PC-3 (cell line): Measurements from ENCODE around the gene EPHB1. TPM values are rescaled to one million over a fixed set of nuclear protein-coding genes. Genes with fewer than 3 reads are reported as not detected.

ENCODE experiments used
- ATAC-seq: fragments of 200-7000 bp; cut with Tn5 transposase; 2 replicates; pipeline ENCODE4 v1.9.1; 2020; ENCODE audit warnings: mild to moderate bottlenecking, moderate library complexity
- BruUV-seq: library from RNA; stranded (reverse); fragments of 400-500 nt; replicated peaks from 2 replicates; lab custom pipeline; 2021; lab: Mats Ljungman, UMichigan
- CTCF ChIA-PET: fragments of 300-600 bp; sonication (Branson Sonifier 250); formaldehyde crosslinking; loops from one replicate; lab custom pipeline; 2022; ENCODE audit warnings: antibody characterized with exemption; lab: Charles Lee
- POLR2A ChIA-PET: fragments of 300-600 bp; sonication (Branson Sonifier 250); formaldehyde crosslinking; loops from one replicate; lab custom pipeline; 2022; ENCODE audit warnings: antibody characterized with exemption; ENCODE audit not compliant: unreplicated experiment; lab: Charles Lee
- DNase-seq: peaks from one replicate; pipeline ENCODE4 v3.0.0-alpha.2; 2015
- H2AFZ ChIP-seq: fragments of 300-600 bp; sonication (generic); 2 replicates; pipeline ENCODE4 v1.6.0; 2016; ENCODE audit warnings: antibody characterized with exemption, low read length
- H3F3A ChIP-seq: fragments of 300-600 bp; sonication (generic); one replicate; pipeline ENCODE4 v1.6.0; 2017; ENCODE audit warnings: antibody characterized with exemption, low read length, control low read depth, mild to moderate bottlenecking; ENCODE audit not compliant: unreplicated experiment
- H3K27ac ChIP-seq: fragments of 300-600 bp; sonication (generic); 2 replicates; pipeline ENCODE4 v1.5.1; 2016; ENCODE audit warnings: mild to moderate bottlenecking, low read length
- H3K27me3 ChIP-seq: fragments of 300-600 bp; sonication (generic); 2 replicates; pipeline ENCODE4 v1.6.1; 2016; ENCODE audit warnings: low read length, mixed read lengths
- H3K36me3 ChIP-seq: fragments of 300-600 bp; sonication (generic); 2 replicates; pipeline ENCODE4 v1.6.1; 2016; ENCODE audit warnings: low read depth, mixed run types, low read length, mixed read lengths
- H3K4me1 ChIP-seq: fragments of 300-600 bp; sonication (generic); 2 replicates; pipeline ENCODE4 v1.5.1; 2016; ENCODE audit warnings: low read length; ENCODE audit not compliant: insufficient read depth
- H3K4me2 ChIP-seq: fragments of 300-600 bp; sonication (generic); 2 replicates; pipeline ENCODE4 v1.6.0; 2016; ENCODE audit warnings: low read length
- H3K4me3 ChIP-seq: fragments of 300-600 bp; sonication (generic); 2 replicates; pipeline ENCODE4 v1.5.1; 2016; ENCODE audit warnings: mild to moderate bottlenecking, low read length, mixed read lengths
- H3K79me2 ChIP-seq: fragments of 300-600 bp; sonication (generic); 2 replicates; pipeline ENCODE4 v1.6.1; 2017; ENCODE audit warnings: low read length, mixed read lengths
- H3K9ac ChIP-seq: fragments of 300-600 bp; sonication (generic); 2 replicates; pipeline ENCODE4 v1.6.0; 2016; ENCODE audit warnings: mild to moderate bottlenecking, low read length
- H3K9me2 ChIP-seq: fragments of 300-600 bp; sonication (generic); replicated peaks from 2 replicates; pipeline ENCODE4 v1.6.1; 2016; ENCODE audit warnings: mixed run types, low read length, mixed read lengths
- H3K9me3 ChIP-seq: fragments of 300-600 bp; sonication (generic); 2 replicates; pipeline ENCODE4 v1.6.1; 2016; ENCODE audit warnings: low read length, mixed read lengths
- H4K20me1 ChIP-seq: fragments of 300-600 bp; sonication (generic); 2 replicates; pipeline ENCODE4 v1.6.1; 2016; ENCODE audit warnings: low read length, mixed read lengths
- EZH2 ChIP-seq: fragments of 300-600 bp; sonication (generic); IDR thresholded peaks from one replicate; pipeline ENCODE4 v1.6.1; 2017; ENCODE audit warnings: antibody characterized with exemption, mild to moderate bottlenecking, low read length; ENCODE audit not compliant: unreplicated experiment
- EZH2phosphoT487 ChIP-seq: fragments of 300-600 bp; sonication (generic); IDR thresholded peaks from 2 replicates; pipeline ENCODE4 v1.6.1; 2018; ENCODE audit warnings: mild to moderate bottlenecking, antibody characterized with exemption, low read length, borderline replicate concordance
- intact Hi-C: fragments of 100-400 bp; cut with micrococcal nuclease; formaldehyde crosslinking; loops from 2 replicates; pipeline ENCODE4 v1.9.0; 2023
- total RNA-seq: library from RNA; depleted of rRNA; stranded (reverse); fragments of >200 nt; gene quantifications from 2 replicates; pipeline ENCODE4 v1.2.3, GENCODE V29; 2014
- TF ChIP-seq, protein P1 (sequence below): fragments of 300-600 bp; sonication (generic); conservative IDR thresholded peaks from 2 replicates; pipeline ENCODE4 v1.5.1; 2017; ENCODE audit warnings: antibody characterized with exemption, low read depth, mild to moderate bottlenecking, low read length

EPHB1 gene
- total RNA-seq, 1 experiment from 2014 or later = 0.69 TPM

DNA sequence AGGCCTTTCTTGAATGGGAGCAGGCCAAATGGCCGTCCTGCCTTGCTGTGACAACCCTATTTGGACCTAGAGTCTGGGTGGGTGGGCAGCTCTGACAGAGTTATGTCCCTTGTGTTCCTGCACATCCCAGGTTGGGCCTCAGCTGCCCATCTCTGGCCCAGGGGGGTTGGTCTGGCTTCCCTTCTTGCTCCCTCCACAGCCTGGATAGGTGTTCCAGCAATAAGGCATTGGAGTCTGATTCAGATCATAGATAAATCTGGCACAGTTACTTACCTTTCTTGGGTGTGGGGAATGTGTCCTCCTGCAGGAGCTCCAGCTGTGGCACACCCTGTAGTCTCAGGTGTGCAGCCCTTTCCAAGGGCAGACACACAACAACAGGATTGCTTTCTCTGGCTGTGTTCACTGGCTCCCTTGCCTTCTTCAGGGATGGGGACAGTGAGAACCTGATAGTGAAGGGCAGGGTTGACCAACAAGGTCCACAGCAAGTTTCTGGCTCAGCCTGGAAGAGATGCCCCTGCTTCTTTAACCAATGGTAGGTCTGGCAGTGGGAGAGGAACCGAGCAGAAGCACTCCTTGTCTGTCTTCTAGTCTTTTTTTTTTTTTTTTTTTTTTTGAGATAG is 177.9 kb downstream of the EPHB1 start:
- no TSS peak for BruUV-seq
- intact Hi-C loops = no loop called here

DNA sequence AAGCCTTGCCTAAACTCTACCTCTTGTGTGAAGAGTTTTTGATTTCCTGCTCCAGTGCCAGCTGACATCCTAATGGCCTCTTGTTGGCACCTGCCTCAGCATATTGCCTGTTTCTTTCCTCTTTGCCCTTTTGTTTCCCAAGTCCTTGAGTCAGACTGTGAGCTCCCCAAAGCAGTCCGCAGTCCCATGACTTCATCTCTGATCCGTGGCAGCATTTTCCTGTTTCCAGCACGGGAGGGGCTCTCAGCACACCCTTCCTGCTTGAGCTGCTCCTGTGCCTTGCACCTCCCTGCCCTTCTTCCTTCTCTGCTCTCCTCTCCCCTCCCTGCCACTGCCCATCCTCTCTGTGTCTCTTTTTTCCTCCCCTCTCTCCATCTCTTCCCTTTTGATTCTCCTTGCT is 179.6 kb downstream of the EPHB1 start:
- BruUV-seq = no TSS peak
- H3K9me2 ChIP-seq = no peaks in the 10 kb centered on the region
- H3K4me3 ChIP-seq = no peak overlapping the region
- no peaks in the 10 kb centered on the region for H4K20me1 ChIP-seq
- H3K9ac ChIP-seq = no peak overlapping the region
- H2AFZ ChIP-seq = no peak overlapping the region
- H3K27ac ChIP-seq = no peak overlapping the region
- H3K79me2 ChIP-seq = no peaks in the 10 kb centered on the region
- no peaks in the 10 kb centered on the region for H3K27me3 ChIP-seq
- no peak overlapping the region for H3K4me2 ChIP-seq
- ATAC-seq (no peak), DNase-seq (no peak)
- POLR2A ChIA-PET = no interaction called here
- CTCF ChIA-PET = no interaction called here
- no peaks in the 10 kb centered on the region for H3K36me3 ChIP-seq
- intact Hi-C loops = no loop called here
- no peaks in the 10 kb centered on the region for H3K9me3 ChIP-seq
- no peaks in the 10 kb centered on the region for H3K4me1 ChIP-seq
- TF ChIP-seq EZH2phosphoT487 (no peak), EZH2 (no peak)
- TF ChIP-seq, protein P1, sequence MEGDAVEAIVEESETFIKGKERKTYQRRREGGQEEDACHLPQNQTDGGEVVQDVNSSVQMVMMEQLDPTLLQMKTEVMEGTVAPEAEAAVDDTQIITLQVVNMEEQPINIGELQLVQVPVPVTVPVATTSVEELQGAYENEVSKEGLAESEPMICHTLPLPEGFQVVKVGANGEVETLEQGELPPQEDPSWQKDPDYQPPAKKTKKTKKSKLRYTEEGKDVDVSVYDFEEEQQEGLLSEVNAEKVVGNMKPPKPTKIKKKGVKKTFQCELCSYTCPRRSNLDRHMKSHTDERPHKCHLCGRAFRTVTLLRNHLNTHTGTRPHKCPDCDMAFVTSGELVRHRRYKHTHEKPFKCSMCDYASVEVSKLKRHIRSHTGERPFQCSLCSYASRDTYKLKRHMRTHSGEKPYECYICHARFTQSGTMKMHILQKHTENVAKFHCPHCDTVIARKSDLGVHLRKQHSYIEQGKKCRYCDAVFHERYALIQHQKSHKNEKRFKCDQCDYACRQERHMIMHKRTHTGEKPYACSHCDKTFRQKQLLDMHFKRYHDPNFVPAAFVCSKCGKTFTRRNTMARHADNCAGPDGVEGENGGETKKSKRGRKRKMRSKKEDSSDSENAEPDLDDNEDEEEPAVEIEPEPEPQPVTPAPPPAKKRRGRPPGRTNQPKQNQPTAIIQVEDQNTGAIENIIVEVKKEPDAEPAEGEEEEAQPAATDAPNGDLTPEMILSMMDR = no peak
- no peaks in the 10 kb centered on the region for H3F3A ChIP-seq

More for the DNA sequence above, 177.9 kb downstream of the EPHB1 start:
- H2AFZ ChIP-seq = no peak overlapping the region
- no peaks in the 10 kb centered on the region for H3F3A ChIP-seq
- ATAC-seq = no peak
- no peaks in the 10 kb centered on the region for H3K4me1 ChIP-seq
- no peaks in the 10 kb centered on the region for H3K27me3 ChIP-seq
- DNase-seq = no peak
- H3K9me2 ChIP-seq = no peaks in the 10 kb centered on the region
- no peaks in the 10 kb centered on the region for H3K79me2 ChIP-seq
- H3K9ac ChIP-seq = no peak overlapping the region
- H3K9me3 ChIP-seq = no peaks in the 10 kb centered on the region
- CTCF ChIA-PET = no interaction called here
- POLR2A ChIA-PET = no interaction called here
- no peaks in the 10 kb centered on the region for H4K20me1 ChIP-seq
- no peak overlapping the region for H3K27ac ChIP-seq
- no peak overlapping the region for H3K4me3 ChIP-seq
- TF ChIP-seq EZH2phosphoT487 = no peak
- TF ChIP-seq, protein P1 = no peak
- no peak for TF ChIP-seq EZH2
- no peaks in the 10 kb centered on the region for H3K36me3 ChIP-seq
- no peak overlapping the region for H3K4me2 ChIP-seq

DNA sequence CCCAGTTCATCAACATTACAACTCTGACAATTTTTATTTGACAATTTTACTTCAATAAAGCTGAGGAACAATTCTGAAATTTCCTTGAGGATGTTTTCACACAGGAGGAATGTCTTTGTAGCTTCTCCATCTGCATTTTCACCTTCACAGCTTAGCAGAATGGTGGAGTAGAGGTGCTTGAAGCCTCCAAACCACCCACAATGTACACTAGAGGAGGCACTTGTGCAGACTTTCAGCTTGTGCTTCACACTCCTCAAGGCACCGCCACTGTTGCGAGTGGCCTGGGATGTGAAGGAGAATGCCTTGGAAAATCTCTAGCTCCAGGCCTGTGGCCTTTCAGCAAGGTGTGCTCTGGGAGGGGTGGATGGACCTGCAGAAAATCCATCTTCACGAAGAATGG is 181.9 kb downstream of the EPHB1 start:
- Histone ChIP-seq H3F3A (no peaks in the 10 kb centered on the region), H3K4me1 (no peaks in the 10 kb centered on the region), H3K27me3 (no peaks in the 10 kb centered on the region), H3K4me2 (no peak overlapping the region), H3K79me2 (no peaks in the 10 kb centered on the region), H4K20me1 (no peaks in the 10 kb centered on the region), H3K36me3 (no peaks in the 10 kb centered on the region), H3K9me2 (no peaks in the 10 kb centered on the region), H3K4me3 (no peak overlapping the region), H3K9me3 (no peaks in the 10 kb centered on the region), H2AFZ (no peak overlapping the region), H3K27ac (no peak overlapping the region), H3K9ac (no peak overlapping the region)
- BruUV-seq = no TSS peak
- DNase-seq (no peak), ATAC-seq (no peak)
- CTCF ChIA-PET = no interaction called here
- POLR2A ChIA-PET = no interaction called here
- intact Hi-C loops = no loop called here
- TF ChIP-seq EZH2phosphoT487 (no peak), EZH2 (no peak)
- TF ChIP-seq, protein P1 = no peak
